SK-N-SH treated with all-trans-retinoic acid at 6 μM for 48 hours (cell line): ENCODE data around the gene APOL5.

Source experiments
- ATAC-seq: fragments of 200-7000 bp; cut with Tn5 transposase; 3 replicates; pipeline ENCODE4 v1.9.1; 2020; ENCODE audit warnings: mild to moderate bottlenecking, moderate library complexity
- ARNTL ChIP-seq: fragments of 450-650 bp; formaldehyde crosslinking; IDR thresholded peaks from 2 replicates; pipeline ENCODE4 v1.5.0; 2020; ENCODE audit warnings: low read depth, mild to moderate bottlenecking, moderate library complexity, borderline replicate concordance
- CSDC2 ChIP-seq: fragments of 250-450 bp; sonication (Bioruptor Pico); IDR thresholded peaks from 2 replicates; pipeline ENCODE4 v1.5.0; 2020; ENCODE audit warnings: mild to moderate bottlenecking, moderate library complexity
- CSRNP3 ChIP-seq: fragments of 250-450 bp; sonication (Bioruptor Pico); IDR thresholded peaks from 2 replicates; pipeline ENCODE4 v1.5.1; 2021; ENCODE audit warnings: mild to moderate bottlenecking, moderate library complexity
- ESRRG ChIP-seq: fragments of 250-450 bp; sonication (Bioruptor Pico); IDR thresholded peaks from 2 replicates; pipeline ENCODE4 v1.6.1; 2021; ENCODE audit warnings: mild to moderate bottlenecking
- GLIS3 ChIP-seq: fragments of 250-450 bp; sonication (Bioruptor Pico); IDR thresholded peaks from 2 replicates; pipeline ENCODE4 v1.5.0; 2020; ENCODE audit warnings: mild to moderate bottlenecking, moderate library complexity
- ISL1 ChIP-seq: fragments of 250-450 bp; sonication (Bioruptor Pico); IDR thresholded peaks from 2 replicates; pipeline ENCODE4 v2.1.2; 2022; ENCODE audit warnings: mild to moderate bottlenecking, moderate library complexity
- OSR1 ChIP-seq: fragments of 250-450 bp; sonication (Bioruptor Pico); IDR thresholded peaks from 2 replicates; pipeline ENCODE4 v1.8.0; 2022; ENCODE audit warnings: moderate library complexity, mild to moderate bottlenecking, inconsistent platforms
- PATZ1 ChIP-seq: fragments of 250-450 bp; sonication (Bioruptor Pico); IDR thresholded peaks from 2 replicates; pipeline ENCODE4 v1.8.0; 2020; ENCODE audit warnings: mild to moderate bottlenecking, moderate library complexity, borderline replicate concordance
- POU6F1 ChIP-seq: fragments of 250-450 bp; sonication (Bioruptor Pico); IDR thresholded peaks from 2 replicates; pipeline ENCODE4 v1.8.0; 2021; ENCODE audit warnings: low read depth, mild to moderate bottlenecking, moderate library complexity, borderline replicate concordance
- RARB ChIP-seq: fragments of 250-450 bp; sonication (Bioruptor Pico); IDR thresholded peaks from 2 replicates; pipeline ENCODE4 v1.8.0; 2021; ENCODE audit warnings: mild to moderate bottlenecking, moderate library complexity
- SNAI2 ChIP-seq: fragments of 250-450 bp; sonication (Bioruptor Pico); IDR thresholded peaks from 2 replicates; pipeline ENCODE4 v1.5.0; 2020; ENCODE audit warnings: mild to moderate bottlenecking, moderate library complexity
- TCF4 ChIP-seq: fragments of 250-450 bp; sonication (Bioruptor Pico); IDR thresholded peaks from 2 replicates; pipeline ENCODE4 v1.8.0; 2021; ENCODE audit warnings: mild to moderate bottlenecking, moderate library complexity, borderline replicate concordance
- TOX ChIP-seq: fragments of 250-450 bp; sonication (Bioruptor Pico); IDR thresholded peaks from 2 replicates; pipeline ENCODE4 v1.8.0; 2021; ENCODE audit warnings: mild to moderate bottlenecking, moderate library complexity, borderline replicate concordance
- TSHZ2 ChIP-seq: fragments of 250-450 bp; sonication (Bioruptor Pico); IDR thresholded peaks from 2 replicates; pipeline ENCODE4 v1.5.0; 2020; ENCODE audit warnings: mild to moderate bottlenecking, moderate library complexity
- ZC3H10 ChIP-seq: fragments of 250-450 bp; sonication (Bioruptor Pico); IDR thresholded peaks from 2 replicates; pipeline ENCODE4 v1.5.1; 2021; ENCODE audit warnings: mild to moderate bottlenecking, moderate library complexity
- ZFP3 ChIP-seq: fragments of 250-450 bp; sonication (Bioruptor Pico); IDR thresholded peaks from 2 replicates; pipeline ENCODE4 v1.5.0; 2020; ENCODE audit warnings: mild to moderate bottlenecking, moderate library complexity
- ZFP30 ChIP-seq: fragments of 450-650 bp; formaldehyde crosslinking; IDR thresholded peaks from 2 replicates; pipeline ENCODE4 v1.5.0; 2022; ENCODE audit warnings: mild to moderate bottlenecking, moderate library complexity
- ZNF565 ChIP-seq: fragments of 450-650 bp; formaldehyde crosslinking; conservative IDR thresholded peaks from 2 replicates; pipeline ENCODE4 v1.5.0; 2020; ENCODE audit warnings: low read depth, mild to moderate bottlenecking, moderate library complexity
- ZNF70 ChIP-seq: fragments of 450-650 bp; formaldehyde crosslinking; IDR thresholded peaks from 2 replicates; pipeline ENCODE4 v1.5.0; 2020; ENCODE audit warnings: mild to moderate bottlenecking, moderate library complexity
- ZNF8 ChIP-seq: fragments of 450-650 bp; formaldehyde crosslinking; IDR thresholded peaks from 2 replicates; pipeline ENCODE4 v1.5.0; 2020; ENCODE audit warnings: mild to moderate bottlenecking, moderate library complexity
- TF ChIP-seq, protein P1 (sequence below): fragments of 250-450 bp; sonication (Bioruptor Pico); IDR thresholded peaks from 2 replicates; pipeline ENCODE4 v1.5.1; 2020; ENCODE audit warnings: low read depth, mild to moderate bottlenecking, moderate library complexity

APOL5 gene

GRCh38 chr22:35766654-35767580 is 49.2 kb downstream of the APOL5 start:
- TF ChIP-seq RARB (no peak), TOX (no peak), ZNF565 (no peak), CSRNP3 (CRISPR knock-in tag) (no peak), PATZ1 (CRISPR knock-in tag) (no peak), ZC3H10 (CRISPR knock-in tag) (no peak), ZNF70 (no peak), ISL1 (CRISPR knock-in tag) (no peak), ARNTL (CRISPR knock-in tag) (no peak), SNAI2 (CRISPR knock-in tag) (no peak), CSDC2 (no peak), TSHZ2 (CRISPR knock-in tag) (no peak)
- ATAC-seq, result no peak

DNA sequence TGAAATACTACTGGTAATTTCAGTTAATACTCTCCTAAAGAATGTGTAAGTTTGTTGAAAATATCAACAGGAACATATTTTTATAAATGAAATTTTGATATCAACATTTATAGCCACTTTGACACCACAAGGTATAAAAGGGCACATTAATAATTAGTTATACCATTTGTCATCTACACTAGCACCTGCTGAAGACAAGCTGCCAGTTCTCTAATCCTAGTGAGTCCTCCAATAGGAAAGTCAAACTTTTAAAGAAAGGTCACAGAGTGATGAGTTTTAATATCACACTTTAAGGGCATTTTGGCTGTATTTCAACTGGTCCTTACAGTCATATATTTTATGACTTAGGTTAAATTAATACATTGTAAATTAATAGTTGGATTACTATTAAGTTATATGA is 52.3 kb downstream of the APOL5 start:
- no peak for ATAC-seq

DNA sequence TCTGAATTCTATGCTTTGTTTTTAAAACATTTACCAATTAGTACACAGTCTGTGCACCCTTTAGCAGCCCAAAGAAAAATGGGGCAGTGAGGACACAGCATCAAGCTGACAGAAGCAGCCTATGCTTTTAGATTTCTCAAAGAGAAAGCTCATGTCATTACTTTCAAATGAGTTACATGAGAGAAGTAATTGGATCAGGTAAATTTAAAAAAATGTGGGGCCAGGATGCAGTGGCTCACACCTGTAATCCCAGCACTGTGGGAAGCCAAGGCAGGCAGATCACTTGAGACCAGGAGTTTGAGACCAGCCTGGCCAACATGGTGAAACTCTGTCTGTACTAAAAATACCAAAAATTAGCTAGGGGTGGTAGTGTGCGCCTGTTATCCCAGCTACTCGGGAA is 57.7 kb downstream of the APOL5 start:
- no peak for ATAC-seq
- no peak for TF ChIP-seq ZC3H10 (CRISPR knock-in tag)
- no peak for TF ChIP-seq RARB
- no peak for TF ChIP-seq ZFP30 (CRISPR knock-in tag)
- TF ChIP-seq ZFP3 (CRISPR knock-in tag), result no peak
- no peak for TF ChIP-seq ZNF70
- no peak for TF ChIP-seq ZNF8
- TF ChIP-seq, protein P1, sequence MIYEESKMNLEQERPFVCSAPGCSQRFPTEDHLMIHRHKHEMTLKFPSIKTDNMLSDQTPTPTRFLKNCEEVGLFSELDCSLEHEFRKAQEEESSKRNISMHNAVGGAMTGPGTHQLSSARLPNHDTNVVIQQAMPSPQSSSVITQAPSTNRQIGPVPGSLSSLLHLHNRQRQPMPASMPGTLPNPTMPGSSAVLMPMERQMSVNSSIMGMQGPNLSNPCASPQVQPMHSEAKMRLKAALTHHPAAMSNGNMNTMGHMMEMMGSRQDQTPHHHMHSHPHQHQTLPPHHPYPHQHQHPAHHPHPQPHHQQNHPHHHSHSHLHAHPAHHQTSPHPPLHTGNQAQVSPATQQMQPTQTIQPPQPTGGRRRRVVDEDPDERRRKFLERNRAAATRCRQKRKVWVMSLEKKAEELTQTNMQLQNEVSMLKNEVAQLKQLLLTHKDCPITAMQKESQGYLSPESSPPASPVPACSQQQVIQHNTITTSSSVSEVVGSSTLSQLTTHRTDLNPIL, result no peak
- no peak for TF ChIP-seq ESRRG (CRISPR knock-in tag)
- TF ChIP-seq CSRNP3 (CRISPR knock-in tag), result no peak
- no peak for TF ChIP-seq TCF4 (CRISPR knock-in tag)
- no peak for TF ChIP-seq GLIS3 (CRISPR knock-in tag)
- no peak for TF ChIP-seq POU6F1 (CRISPR knock-in tag)
- TF ChIP-seq TOX, result no peak
- no peak for TF ChIP-seq SNAI2 (CRISPR knock-in tag)
- no peak for TF ChIP-seq ISL1 (CRISPR knock-in tag)

More for the DNA sequence above, 52.3 kb downstream of the APOL5 start:
- TF ChIP-seq ZNF70 (no peak), ZFP30 (CRISPR knock-in tag) (no peak), OSR1 (CRISPR knock-in tag) (no peak), CSRNP3 (CRISPR knock-in tag) (no peak), ZNF8 (no peak), CSDC2 (no peak)
